Heart right ventricle (tissue), 16 donors: ENCODE results near the gene TSFM. TPM values are rescaled to one million over a fixed set of nuclear protein-coding genes. Genes with fewer than 3 reads are reported as not detected.

Experiments used
- ATAC-seq, 8 donors: fragments of 200-7000 bp; cut with Tn5 transposase; one replicate each; pipeline ENCODE4 v1.9.1; 2020; ENCODE audit warnings: mild to moderate bottlenecking in 8 of 8, moderate library complexity in 8 of 8, moderate number of reproducible peaks in 1 of 8
- DNase-seq, 2 donors: peaks; one replicate each; pipeline ENCODE4 v3.0.0-alpha.2; 2020
- H3K27ac ChIP-seq, 10 donors: fragments of 200-600 bp; sonication (generic) in 2 of 10; one replicate each; pipeline versions ENCODE4 v1.5.0 to v1.8.0; 2020 to 2022; ENCODE audit warnings: mild to moderate bottlenecking in 3 of 10
- H3K27me3 ChIP-seq, 7 donors: fragments of 200-600 bp; one replicate each; pipeline ENCODE4 v1.8.0; 2021 to 2022; ENCODE audit warnings: mild to moderate bottlenecking in 2 of 7
- H3K36me3 ChIP-seq, 9 donors: fragments of 200-600 bp; sonication (generic) in 1 of 9; one replicate each; pipeline versions ENCODE4 v1.5.0 to v1.8.0; 2020 to 2022; ENCODE audit warnings: mild to moderate bottlenecking in 2 of 9
- H3K4me1 ChIP-seq, 9 donors: fragments of 200-600 bp; sonication (generic) in 1 of 9; one replicate each; pipeline versions ENCODE4 v1.5.0 to v1.8.0; 2020 to 2022; ENCODE audit warnings: mild to moderate bottlenecking in 4 of 9
- H3K4me3 ChIP-seq, 10 donors: fragments of 200-600 bp; sonication (generic) in 2 of 10; one replicate each; pipeline versions ENCODE4 v1.5.0 to v1.8.0; 2020 to 2022; ENCODE audit warnings: mild to moderate bottlenecking in 7 of 10, moderate library complexity in 2 of 10
- H3K9me3 ChIP-seq, 11 donors: fragments of 200-600 bp in 10 of 11; sonication (generic) in 2 of 11; one replicate each; pipeline versions ENCODE4 v1.5.0 to v1.8.0; 2013 to 2022; ENCODE audit warnings: mild to moderate bottlenecking in 2 of 11, control low read depth in 1 of 11, moderate library complexity in 1 of 11
- CTCF ChIP-seq, 9 donors: fragments of 200-600 bp; sonication (generic) in 2 of 9; IDR thresholded peaks; one replicate each; pipeline versions ENCODE4 v1.5.0 to v1.8.0; 2021 to 2022; ENCODE audit warnings: antibody characterized with exemption in 9 of 9, mild to moderate bottlenecking in 5 of 9, moderate library complexity in 1 of 9
- WGBS, 2 donors: extraction: QIAGEN DNeasy Blood & Tissue Kit; methylation state at CpG; one replicate each; pipeline ENCODE4 v1.1.7; 2013; ENCODE audit warnings: inconsistent platforms in 1 of 2; 5-methylcytosine and 5-hydroxymethylcytosine counted together
- intact Hi-C, 10 donors: fragments of 100-400 bp; cut with DNase I; formaldehyde crosslinking; loops; one replicate each; pipeline versions ENCODE4 v1.11.1 to v1.14.2; 2022
- polyA plus RNA-seq, 2 donors: library from polyadenylated mRNA; stranded (reverse); fragments of 200-250 nt; gene quantifications; one replicate each; pipeline ENCODE4 v1.2.3, GENCODE V29; 2013
- total RNA-seq, 10 donors: library from RNA; stranded (reverse); fragmentation: NEBNext Ultra II Directional in 3 of 10; extraction: Animal tissue kit (Norgen Biotek cat#: 25700) in 3 of 10; gene quantifications; one replicate each; pipeline versions ENCODE4 v1.2.1 to v1.2.4, GENCODE V29; 2021 to 2023
- donor health status: Arrhythmogenic right ventricular cardiomyopathy.
- donor health status: ischemic (EF 13 %, LVEDD 7.1; RV severe dilation, severe dysfunction).
- donor health status: healthy with polysubstance abuse.
- donor health status: DM: no; HTN: yes; CAD: no.
- donor health status: DM: no; HTN: no; CAD: no.
- donor health status: ischemic (EF 25% LVEDD 6.9; RV normal size, moderate dysfunction).
- donor health status: ischemic (EF 25% LVEDD 5.7; RV mildly dilated, moderate dysfunction).
- donor health status: healthy.
- donor health status: DM: yes; HTN: yes; CAD: no.
- donor health status: Ischemic cardiomyopathy.
- donor health status: ischemic (EF 35%, LVEDD 5.7; RV mildly dilated, moderate dysfunction).
- donor health status: nonischemic (EF 11% LVEDD 7.7; RV severe dilation, severe dysfunction).
- donor health status: DM: yes; HTN: yes; CAD: no.
- donor health status: PGD.
- donor health status: ischemic (EF 29% LVEDD 5.4; RV normal size, mild dysfunction).
- donor health status: nonischemic (EF 23%, LVEDD 6.1; RV moderate dilation, normal function).

Gene TSFM
- total and polyA plus RNA-seq, 12 donors, result 22.9 to 70.6 (median 52.6) TPM

GRCh38 chr12:57800965-57801364 lies 18.4 kb downstream of the TSFM start:
- Histone ChIP-seq H3K4me1 (peaks cover 0 to 18% (median 5%) of the 10 kb centered on the region in 9 donors), H3K27me3 (no peaks in the 10 kb centered on the region), H3K4me3 (no peak overlapping the region), H3K9me3 (no peaks in the 10 kb centered on the region), H3K36me3 (peaks cover 0 to 100% (median 67%) of the 10 kb centered on the region in 9 donors), H3K27ac (no peak overlapping the region)
- intact Hi-C loops, result loop anchor here in 4 of 10 donors (5.0 to 10.0 kb wide), 2 partner anchors 104 to 106 kb away; no protein-coding TSS in a partner anchor
- no peak for TF ChIP-seq CTCF (IDR thresholded peaks at IDR 0.05)
- no peak for DNase-seq
- ATAC-seq, result no peak
- WGBS, 2 donors, result 95 to 96% methylated on average over 3 of the region's 3 CpGs

GRCh38 chr12:57802607-57803006 lies 20.0 kb downstream of the TSFM start:
- 95 to 97% methylated on average over 1 of the region's 1 CpG for WGBS, 2 donors
- DNase-seq (no peak), ATAC-seq (no peak)
- Histone ChIP-seq H3K9me3 (no peaks in the 10 kb centered on the region), H3K4me3 (no peak overlapping the region), H3K4me1 (peaks cover 0 to 16% (median 5%) of the 10 kb centered on the region in 9 donors), H3K27me3 (no peaks in the 10 kb centered on the region), H3K36me3 (peaks cover 0 to 100% (median 63%) of the 10 kb centered on the region in 9 donors), H3K27ac (no peak overlapping the region)
- TF ChIP-seq CTCF (IDR thresholded peaks at IDR 0.05), result no peak
- intact Hi-C loops, result loop anchor here in 9 of 10 donors (1.0 to 10.0 kb wide), 5 partner anchors 102 to 105 kb away; no protein-coding TSS in a partner anchor

GRCh38 chr12:57803319-57803893 lies 20.8 kb downstream of the TSFM start:
- no peaks in the 10 kb centered on the region for H3K27me3 ChIP-seq
- peak; percentile 65 to 86 (median 79) for TF ChIP-seq CTCF (IDR thresholded peaks at IDR 0.05)
- H3K9me3 ChIP-seq, result no peaks in the 10 kb centered on the region
- H3K4me3 ChIP-seq, result no peak overlapping the region
- WGBS, 2 donors, result 44 to 45% methylated on average over 9 of the region's 9 CpGs
- peak; percentile 70 to 87 (median 80) for ATAC-seq
- peak overlapping the region in 5 of 10 donors; percentile 10 to 34 (median 17) for H3K27ac ChIP-seq
- intact Hi-C loops, result loop anchor here in 9 of 10 donors (1.0 to 10.0 kb wide), 5 partner anchors 101 to 104 kb away; no protein-coding TSS in a partner anchor
- H3K4me1 ChIP-seq, result peaks cover 0 to 8% (median 5%) of the 10 kb centered on the region in 9 donors
- peaks cover 0 to 100% (median 60%) of the 10 kb centered on the region in 9 donors for H3K36me3 ChIP-seq
- peak; percentile 48 to 55 for DNase-seq

- WGBS, 2 donors, result 96 to 99% methylated on average over 3 of the region's 3 CpGs
- DNase-seq, result no peak
- peaks cover 0 to 8% (median 5%) of the 10 kb centered on the region in 9 donors for H3K4me1 ChIP-seq
- ATAC-seq, result no peak
- no peak overlapping the region for H3K27ac ChIP-seq
- no peak for TF ChIP-seq CTCF (IDR thresholded peaks at IDR 0.05)
- H3K4me3 ChIP-seq, result no peak overlapping the region
- intact Hi-C loops, result loop anchor here in 2 of 10 donors (10.0 kb wide), 1 partner anchor 98 kb away; no protein-coding TSS in a partner anchor
- no peaks in the 10 kb centered on the region for H3K9me3 ChIP-seq
- peaks cover 0 to 100% (median 42%) of the 10 kb centered on the region in 9 donors for H3K36me3 ChIP-seq
- H3K27me3 ChIP-seq, result no peaks in the 10 kb centered on the region
Measured at GRCh38 chr12:57806677-57807076, 24.1 kb downstream of the TSFM start.
